NCI-H2029 treated with DMSO at 0.1 percent for 48 hours (cell line): ENCODE results near the gene SH3RF2.
A peak's percentile ranks its signal among the peaks of the same experiment; 100 is the strongest.

ENCODE experiments used
- DNase-seq: peaks from one replicate; lab custom pipeline; 2025; lab: John Stamatoyannopoulos, UW

The SH3RF2 gene

GRCh38 chr5:145922059-145922458, 14.3 kb upstream of the SH3RF2 start:
- DNase-seq = no peak

GRCh38 chr5:145923405-145923804, 13.0 kb upstream of the SH3RF2 start:
- DNase-seq = no peak

DNA sequence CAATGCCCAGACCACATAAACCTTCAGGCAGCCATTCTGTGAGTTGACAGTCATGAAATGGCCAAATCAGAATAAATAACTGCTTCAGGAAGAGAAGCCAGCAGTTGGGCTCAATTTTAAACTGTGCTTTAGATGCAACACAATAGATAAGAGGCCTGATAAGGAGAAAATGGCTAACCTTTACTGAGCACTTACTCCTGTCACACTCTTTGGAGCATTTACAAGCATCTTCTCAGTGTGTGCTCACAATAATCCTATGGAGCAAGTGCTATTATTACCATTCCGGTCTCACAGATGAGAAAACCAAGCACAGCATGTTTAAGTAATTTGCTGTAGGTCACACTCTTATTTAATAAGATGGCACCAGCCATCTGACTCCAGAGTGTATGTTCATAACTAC, 11.5 kb upstream of the SH3RF2 start:
- DNase-seq = no peak

DNA sequence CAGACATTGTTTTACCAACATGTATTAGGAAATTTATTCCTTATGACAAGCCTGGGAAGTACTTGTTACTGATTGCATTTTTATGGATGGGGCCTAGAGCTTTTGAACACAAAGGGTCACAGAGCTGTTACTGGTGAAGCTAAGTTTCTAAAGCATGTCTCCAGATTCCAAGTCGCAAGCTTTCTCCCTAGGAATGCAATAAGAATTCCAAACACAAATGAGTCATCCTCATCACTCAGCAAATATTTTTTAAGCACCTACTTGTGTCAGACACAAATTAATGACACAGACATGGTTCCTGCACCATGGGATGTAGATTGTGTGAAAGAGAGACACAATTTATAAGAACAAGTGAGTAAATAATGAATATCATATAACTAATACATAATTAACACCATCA, 11.0 kb upstream of the SH3RF2 start:
- DNase-seq = no peak

DNA sequence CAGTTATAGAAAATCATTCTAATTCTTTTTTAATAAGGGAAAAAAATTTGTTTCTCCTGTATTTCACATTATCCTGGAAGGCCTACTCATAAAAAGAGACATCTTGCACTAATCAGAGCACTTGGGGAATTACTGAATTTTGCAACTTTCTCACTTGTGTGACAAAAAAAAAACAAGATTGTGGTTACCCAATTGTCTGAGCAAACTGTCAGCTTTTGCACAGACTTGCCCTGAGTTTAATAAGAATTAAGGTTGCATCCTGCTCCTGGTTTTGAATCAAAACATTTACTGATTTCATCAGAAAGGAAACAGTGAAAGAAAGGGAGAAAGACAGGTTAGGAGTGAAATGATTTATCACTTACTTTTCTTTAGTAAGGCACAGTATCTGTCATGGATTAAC, 10.6 kb upstream of the SH3RF2 start:
- DNase-seq = no peak

- DNase-seq = no peak
These were observed 4.7 kb upstream of the SH3RF2 start for GRCh38 chr5:145931718-145932117.

- no peak for DNase-seq
These were observed 2.1 kb upstream of the SH3RF2 start for GRCh38 chr5:145934276-145934675.

GRCh38 chr5:145937432-145938250, 1.3 kb downstream of the SH3RF2 start:
- no peak for DNase-seq

GRCh38 chr5:145938776-145939539, 2.6 kb downstream of the SH3RF2 start:
- no peak for DNase-seq

GRCh38 chr5:145939540-145940065, 3.2 kb downstream of the SH3RF2 start:
- no peak for DNase-seq

DNA sequence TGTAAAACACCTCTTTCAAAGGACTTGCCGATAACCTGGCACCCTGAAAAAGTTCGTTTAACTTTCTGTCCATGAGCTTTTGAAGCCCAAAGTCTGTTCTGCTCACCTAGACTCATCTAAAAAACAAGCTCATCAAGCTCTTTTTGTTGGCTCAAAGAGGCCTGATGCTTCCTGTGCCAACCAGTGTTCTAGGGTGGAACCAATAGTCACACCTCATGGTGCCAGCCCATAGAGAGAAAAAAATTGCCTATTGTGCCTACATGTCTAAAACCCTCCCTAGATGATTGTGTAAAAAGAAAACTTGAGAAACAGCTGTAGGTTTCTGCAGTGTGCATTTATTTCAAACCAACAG, 4.7 kb downstream of the SH3RF2 start:
- DNase-seq = no peak

- DNase-seq = no peak
These were observed 5.2 kb downstream of the SH3RF2 start for GRCh38 chr5:145941448-145942130.

DNA sequence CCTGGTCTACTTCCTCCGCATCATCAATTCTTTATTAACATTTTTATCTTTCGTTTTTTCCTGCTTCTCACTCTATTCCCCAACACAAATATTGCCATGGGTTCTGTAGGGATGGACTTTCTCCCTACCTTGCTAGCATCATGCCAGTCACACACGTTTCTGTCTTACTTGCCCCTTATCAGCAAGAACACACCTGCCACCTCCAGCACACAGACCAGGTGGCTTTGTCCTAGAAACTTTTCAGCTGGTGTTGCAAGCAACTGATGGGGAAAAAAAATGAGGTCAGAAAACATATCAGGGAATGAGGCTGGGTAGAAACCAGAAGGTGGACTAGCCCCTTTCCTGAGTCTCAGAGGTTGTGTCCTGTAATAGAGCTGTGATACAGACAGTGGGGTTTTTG, 5.8 kb downstream of the SH3RF2 start:
- no peak for DNase-seq

DNA sequence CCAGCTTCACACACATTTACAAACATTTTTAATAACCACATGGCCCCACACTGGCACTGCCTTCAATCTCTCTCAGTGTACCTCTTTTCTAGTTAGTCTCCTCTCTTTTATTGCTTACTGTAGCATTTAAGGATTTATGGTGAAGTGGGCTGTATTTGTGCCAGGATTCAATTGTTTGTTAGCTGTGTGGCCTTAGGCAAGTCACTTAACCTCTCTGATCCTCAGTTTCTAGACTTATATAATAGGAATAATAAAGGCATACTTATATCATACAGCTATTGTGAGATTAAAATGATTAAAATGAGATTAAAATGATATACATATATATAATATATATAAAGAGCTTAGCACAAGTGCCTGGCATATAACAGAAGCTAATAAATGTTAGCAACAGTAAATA, 6.4 kb downstream of the SH3RF2 start:
- no peak for DNase-seq

- peak; percentile 45 for DNase-seq
These were observed 7.3 kb downstream of the SH3RF2 start for GRCh38 chr5:145943674-145944121.

DNA sequence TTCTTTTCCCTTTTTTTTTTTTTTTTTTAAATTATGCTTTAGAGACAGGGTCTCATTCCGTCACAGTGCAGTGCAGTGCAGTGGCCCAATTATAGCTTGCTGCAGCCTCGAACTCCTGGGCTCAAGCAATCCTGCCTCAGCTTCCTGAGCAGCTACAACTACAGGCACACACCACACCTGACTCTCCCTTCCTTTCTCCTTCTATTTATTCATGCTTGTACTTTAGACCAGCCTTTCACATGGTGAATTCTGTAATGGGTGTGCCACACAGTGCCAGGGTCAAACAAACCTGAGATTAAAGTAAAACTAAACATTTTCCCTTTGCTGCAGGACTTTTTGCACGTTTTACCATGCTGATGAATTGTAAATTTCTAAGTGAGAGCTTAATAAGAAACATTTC, 8.0 kb downstream of the SH3RF2 start:
- no peak for DNase-seq

DNA sequence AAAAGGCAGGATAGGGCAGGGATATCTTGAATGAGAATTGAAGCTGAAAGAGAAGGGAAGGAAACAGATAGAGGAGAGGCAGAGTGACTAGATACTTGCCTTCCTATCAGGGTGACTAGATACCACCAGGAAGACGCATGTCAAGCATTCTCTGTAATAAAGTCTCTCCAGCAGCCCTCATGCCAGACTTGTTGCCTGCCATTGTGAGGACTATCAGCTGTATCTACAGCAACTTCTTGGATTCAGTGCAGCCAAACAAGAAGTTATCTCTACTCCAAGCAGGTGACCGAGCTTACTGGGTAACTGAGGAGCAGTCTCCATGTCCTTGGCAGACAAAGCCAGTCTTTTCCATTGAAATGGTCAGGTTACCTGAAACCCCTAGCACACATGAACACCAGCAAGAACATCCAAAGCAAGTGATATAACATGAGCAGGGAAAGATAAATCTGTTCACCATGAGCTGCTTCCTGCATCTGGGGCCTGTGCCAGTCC, 9.3 kb downstream of the SH3RF2 start:
- DNase-seq = no peak

DNA sequence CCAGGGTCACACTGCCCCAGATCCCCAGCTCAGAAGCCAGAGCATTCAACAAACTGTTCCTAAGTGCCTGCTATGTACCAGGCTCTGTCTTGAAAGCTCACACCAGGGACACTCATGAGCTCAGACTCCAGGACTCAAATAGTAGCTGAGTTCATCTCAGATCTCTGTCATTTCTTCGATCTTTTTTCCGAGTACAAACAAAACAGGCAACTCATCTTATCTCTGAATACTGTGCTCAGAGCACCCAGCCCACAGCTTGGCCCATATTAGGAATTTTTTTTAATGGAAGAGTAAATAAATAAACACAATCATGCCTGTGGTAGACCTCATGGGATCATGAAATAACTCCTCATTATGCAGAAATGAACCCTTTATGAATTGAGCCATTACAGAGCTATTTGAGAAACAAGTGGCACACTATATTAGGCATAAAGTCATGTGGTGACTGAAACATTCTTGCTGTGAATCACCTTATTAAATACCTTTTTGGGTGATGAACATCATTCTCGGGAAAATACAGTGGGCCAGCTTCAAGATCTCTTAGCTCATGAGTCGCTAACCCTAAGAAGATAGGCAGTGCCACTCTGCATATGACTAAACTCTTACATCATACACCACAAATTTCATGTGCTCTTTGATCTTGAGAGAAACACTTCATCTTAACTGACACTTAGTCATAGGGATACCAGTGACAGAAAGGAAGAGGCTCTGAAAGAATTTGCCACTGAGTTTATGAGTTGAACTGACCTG, 9.9 kb downstream of the SH3RF2 start:
- DNase-seq = no peak

- no peak for DNase-seq
These were observed 11.2 kb downstream of the SH3RF2 start for GRCh38 chr5:145947581-145947980.

GRCh38 chr5:145948047-145948446, 11.7 kb downstream of the SH3RF2 start:
- no peak for DNase-seq

GRCh38 chr5:145948921-145949320, 12.5 kb downstream of the SH3RF2 start:
- DNase-seq = no peak

- no peak for DNase-seq
These were observed 13.1 kb downstream of the SH3RF2 start for GRCh38 chr5:145949474-145949873.
